A549 (cell line): ENCODE measurements around the gene CRLF3. TPM values are rescaled to one million over a fixed set of nuclear protein-coding genes. Genes with fewer than 3 reads are reported as not detected.
"Not testable (repeated sequence)": the region's sequence is repeated elsewhere in the genome, so short reads cannot be mapped to it uniquely, and the experiment has no call there.

ENCODE experiments used
- ATAC-seq, 2 experiments: fragments of 200-7000 bp in 1 of 2; fragments of >200 bp in 1 of 2; cut with Nextera tagmentation in 1 of 2; cut with Tn5 transposase in 1 of 2; 3 replicates each; pipeline versions ENCODE4 v1.8.0 to v1.9.1; 2018 to 2020; ENCODE audit warnings: mild to moderate bottlenecking in 1 of 2, moderate library complexity in 1 of 2
- CTCF ChIA-PET: fragments of 300-600 bp; sonication (Branson Sonifier 250); formaldehyde crosslinking; extraction: SDS; loops from one replicate; lab custom pipeline; 2021; ENCODE audit warnings: antibody characterized with exemption, inconsistent platforms; lab: Yijun Ruan, JAX
- POLR2A ChIA-PET: fragments of 350-600 bp; formaldehyde crosslinking; extraction: SDS; loops from one replicate; lab custom pipeline; 2021; ENCODE audit warnings: antibody characterized with exemption, inconsistent platforms; lab: Yijun Ruan, JAX
- DNase-seq, 2 experiments: peaks; one replicate each; pipeline versions ENCODE4 v3.0.0 to v3.0.0-alpha.2; 2011 to 2016; ENCODE audit warnings: low read depth in 1 of 2, low spot score in 1 of 2
- FAIRE-seq: peaks from 2 replicates; lab custom pipeline; 2011; peaks lifted over from hg19 to GRCh38; lab: Jason Lieb, UNC
- H3K27ac ChIP-seq, 2 experiments: fragments of >200 bp; sonication (Bioruptor Twin); formaldehyde crosslinking; 3 replicates each; pipeline ENCODE4 v1.5.1; 2016 to 2017
- H3K4me1 ChIP-seq: fragments of >200 bp; sonication (Bioruptor Twin); formaldehyde crosslinking; 3 replicates; pipeline ENCODE4 v1.6.1; 2016
- H3K4me2 ChIP-seq: fragments of >200 bp; sonication (Bioruptor Twin); formaldehyde crosslinking; 3 replicates; pipeline ENCODE4 v1.6.1; 2016
- H3K4me3 ChIP-seq: fragments of >200 bp; sonication (Bioruptor Twin); formaldehyde crosslinking; 3 replicates; pipeline ENCODE4 v1.5.1; 2016
- H3K9me3 ChIP-seq: fragments of >200 bp; sonication (Bioruptor Twin); formaldehyde crosslinking; 3 replicates; pipeline ENCODE4 v1.6.1; 2016
- CEBPB ChIP-seq, 2 experiments: fragments of >200 bp in 1 of 2; sonication (Bioruptor Twin) in 1 of 2; formaldehyde crosslinking in 1 of 2; IDR thresholded peaks; 2 replicates each; pipeline ENCODE4 v1.6.1; 2012 to 2016
- RFX5 ChIP-seq: fragments of 450-650 bp; IDR thresholded peaks from 2 replicates; pipeline ENCODE4 v1.7.1; 2014; ENCODE audit warnings: antibody characterized with exemption, mild to moderate bottlenecking, moderate library complexity
- WGBS: methylation state at CpG from one replicate; pipeline ENCODE4 v1.1.6; 2017; ENCODE audit errors: missing lambda C conversion rate; 5-methylcytosine and 5-hydroxymethylcytosine counted together
- polyA plus RNA-seq, 4 experiments: library from polyadenylated mRNA; depleted of rRNA in 3 of 4; stranded (reverse); fragments of >200 nt; fragmentation: RNase III in 1 of 4; extraction: RNeasy Plus Mini Kit Qiagen cat#74134 plus additional on column Dnase treatment in 1 of 4; gene quantifications; 2 replicates in 3 of 4; 3 replicates in 1 of 4; pipeline ENCODE4 v1.2.3, GENCODE V29; 2011 to 2017
- TF ChIP-seq, protein P1 (sequence below): IDR thresholded peaks from 2 replicates; pipeline ENCODE4 v1.6.1; 2012

The CRLF3 gene
- polyA plus RNA-seq, 2 of the 4 experiments (the other 2 are of a cell fraction): 17.4 to 31.0 TPM

DNA sequence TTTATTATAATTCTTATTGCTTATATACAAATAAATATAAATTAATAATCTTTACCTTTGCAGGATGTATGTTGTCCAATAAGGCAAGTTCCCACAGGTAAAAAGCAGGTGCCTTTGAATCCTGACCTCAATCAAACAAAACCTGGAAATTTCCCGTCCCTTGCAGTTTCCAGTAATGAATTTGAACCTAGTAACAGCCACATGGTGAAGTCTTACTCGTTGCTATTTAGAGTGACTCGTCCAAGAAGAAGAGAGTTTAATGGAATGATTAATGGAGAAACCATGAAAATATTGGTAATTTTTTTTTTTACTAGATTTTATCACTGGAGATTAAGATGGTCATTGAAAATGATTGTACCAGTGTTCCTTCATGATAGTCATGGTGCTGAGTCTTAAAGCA is 55.7 kb downstream of the CRLF3 start:
- WGBS: 45% methylated on average over 3 of the region's 3 CpGs
- ATAC-seq, H3K4me3 ChIP-seq, POLR2A ChIA-PET, H3K27ac ChIP-seq, DNase-seq, H3K9me3 ChIP-seq, H3K4me2 ChIP-seq, CTCF ChIA-PET, H3K4me1 ChIP-seq: not testable (repeated sequence)
- 0 out of 2 replicates have a peak, but pooled peaks have one; percentile 20 for TF ChIP-seq RFX5
- peak; percentile 7 for FAIRE-seq

DNA sequence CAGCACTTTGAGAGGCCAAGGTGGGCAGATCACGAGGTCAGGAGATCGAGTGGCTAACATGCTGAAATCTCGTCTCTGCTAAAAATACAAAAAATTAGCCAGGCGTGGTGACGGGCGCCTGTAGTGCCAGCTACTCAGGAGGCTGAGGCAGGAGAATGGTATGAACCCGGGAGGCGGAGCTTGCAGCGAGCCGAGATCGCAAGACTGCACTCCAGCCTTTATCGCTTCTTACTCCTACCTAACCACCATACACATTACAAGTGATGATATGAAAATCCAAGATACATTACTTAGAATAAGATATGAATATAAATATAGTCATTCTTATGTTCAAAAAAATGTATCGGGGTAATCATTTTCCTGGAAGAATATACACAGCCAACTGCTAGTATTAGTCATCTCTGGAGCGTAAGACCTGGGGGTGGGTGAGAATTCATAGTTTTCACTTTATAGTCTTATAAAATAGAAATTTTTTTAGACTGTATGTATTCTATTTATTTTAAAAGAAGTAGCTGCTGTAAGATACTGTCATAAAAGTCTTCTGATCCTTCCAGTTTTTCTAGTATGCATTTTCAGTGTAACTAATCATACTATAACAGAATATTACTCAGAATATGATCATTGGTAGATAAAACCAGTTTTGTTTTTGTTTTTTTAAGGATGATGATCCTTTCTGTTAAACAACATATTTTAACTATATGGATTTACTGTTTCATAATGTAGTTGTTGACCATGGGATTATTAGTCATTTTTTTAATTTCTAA is 56.7 kb downstream of the CRLF3 start:
- DNase-seq: not testable (repeated sequence)
- FAIRE-seq: peak; percentile 77

DNA sequence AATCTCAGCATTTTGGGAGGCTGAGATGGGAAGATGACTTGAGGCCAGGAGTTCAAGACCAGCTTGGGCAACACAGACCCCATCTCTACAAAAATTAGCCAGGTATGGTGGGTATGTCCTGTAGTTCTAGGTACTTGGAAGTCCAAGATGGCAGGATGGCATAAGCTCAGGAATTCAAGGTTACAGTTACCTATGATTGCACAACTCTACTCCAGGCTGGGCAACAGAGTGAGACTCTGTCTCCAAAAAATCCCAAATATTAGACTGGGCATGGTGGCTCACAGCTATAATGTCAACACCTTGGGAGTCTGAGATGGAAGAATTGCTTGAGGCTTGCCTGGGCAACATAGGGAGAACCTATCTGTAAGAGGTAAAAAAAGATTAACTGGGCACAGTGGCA is 63.4 kb downstream of the CRLF3 start:
- no peak for ATAC-seq
- TF ChIP-seq, protein P1, sequence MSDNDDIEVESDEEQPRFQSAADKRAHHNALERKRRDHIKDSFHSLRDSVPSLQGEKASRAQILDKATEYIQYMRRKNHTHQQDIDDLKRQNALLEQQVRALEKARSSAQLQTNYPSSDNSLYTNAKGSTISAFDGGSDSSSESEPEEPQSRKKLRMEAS: no peak
- peak in 1 of 2 experiments; percentile 67; a peak in 2 of 4 replicates for TF ChIP-seq CEBPB (IDR thresholded peaks at IDR 0.05)
- TF ChIP-seq, all 56 proteins: peak for 1
- H3K27ac ChIP-seq: no peak overlapping the region
- no peak overlapping the region for H3K4me2 ChIP-seq
- ChIA-PET POLR2A (no interaction called here), CTCF (interaction anchor here (1.4 kb wide), 1 partner anchor 11 kb away, joined by 3 read pairs; no protein-coding TSS in a partner anchor)
- DNase-seq: no peak
- H3K9me3 ChIP-seq: no peaks in the 10 kb centered on the region
- H3K4me3 ChIP-seq: no peak overlapping the region
- no peak for FAIRE-seq
- H3K4me1 ChIP-seq: no peaks in the 10 kb centered on the region

More for the DNA sequence above, 56.7 kb downstream of the CRLF3 start:
- H3K4me2 ChIP-seq, H3K27ac ChIP-seq, H3K9me3 ChIP-seq, ATAC-seq, POLR2A ChIA-PET, H3K4me3 ChIP-seq, CTCF ChIA-PET, H3K4me1 ChIP-seq: not testable (repeated sequence)
- WGBS: 89% methylated on average over 14 of the region's 14 CpGs

DNA sequence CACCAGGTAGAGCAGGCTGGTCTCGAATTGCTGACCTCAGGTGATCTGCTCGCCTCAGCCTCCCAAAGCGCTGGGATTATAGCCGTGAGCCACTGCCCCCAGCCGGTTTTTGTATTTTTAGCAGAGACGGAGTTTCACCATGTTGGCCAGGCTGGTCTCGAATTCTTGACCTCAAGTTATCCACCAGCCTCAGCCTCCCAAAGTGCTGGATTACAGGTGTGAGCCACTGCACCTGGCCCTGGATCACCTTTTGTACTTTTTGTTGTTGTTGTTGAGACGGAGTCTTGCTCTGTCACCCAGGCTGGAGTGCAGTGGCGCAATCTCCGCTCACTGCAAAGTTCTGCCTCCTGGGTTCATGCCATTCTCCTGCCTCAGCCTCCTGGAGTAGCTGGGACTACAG is 71.2 kb downstream of the CRLF3 start:
- ATAC-seq, H3K4me3 ChIP-seq, H3K9me3 ChIP-seq, H3K4me2 ChIP-seq, POLR2A ChIA-PET, H3K4me1 ChIP-seq, H3K27ac ChIP-seq, CTCF ChIA-PET, DNase-seq, FAIRE-seq: not testable (repeated sequence)
- 92% methylated on average over 10 of the region's 10 CpGs for WGBS

DNA sequence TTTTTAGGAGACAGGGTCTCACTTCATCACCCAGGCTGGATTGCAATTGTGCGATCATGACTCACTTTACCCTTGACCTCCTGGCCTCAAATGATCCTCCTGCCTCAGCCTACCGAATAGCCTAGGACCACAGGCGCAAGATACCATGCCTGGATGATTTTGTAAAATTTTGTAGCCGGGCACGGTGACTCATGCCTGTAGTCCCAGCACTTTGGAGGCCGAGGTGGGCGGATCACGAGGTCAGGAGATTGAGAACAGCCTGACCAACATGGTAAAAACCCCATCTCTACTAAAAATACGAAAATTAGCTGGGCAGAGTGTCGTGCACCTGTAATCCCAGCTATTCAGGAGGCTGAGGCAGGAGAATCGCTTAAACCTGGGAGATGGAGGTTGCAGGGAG is 73.5 kb downstream of the CRLF3 start:
- H3K27ac ChIP-seq, H3K4me3 ChIP-seq, H3K4me2 ChIP-seq, H3K9me3 ChIP-seq, ATAC-seq, POLR2A ChIA-PET, DNase-seq, H3K4me1 ChIP-seq, FAIRE-seq: not testable (repeated sequence)
- WGBS: 95% methylated on average over 11 of the region's 11 CpGs
- CTCF ChIA-PET: interaction anchor here (1.1 kb wide), 1 partner anchor 10 kb away, joined by 3 read pairs; no protein-coding TSS in a partner anchor

DNA sequence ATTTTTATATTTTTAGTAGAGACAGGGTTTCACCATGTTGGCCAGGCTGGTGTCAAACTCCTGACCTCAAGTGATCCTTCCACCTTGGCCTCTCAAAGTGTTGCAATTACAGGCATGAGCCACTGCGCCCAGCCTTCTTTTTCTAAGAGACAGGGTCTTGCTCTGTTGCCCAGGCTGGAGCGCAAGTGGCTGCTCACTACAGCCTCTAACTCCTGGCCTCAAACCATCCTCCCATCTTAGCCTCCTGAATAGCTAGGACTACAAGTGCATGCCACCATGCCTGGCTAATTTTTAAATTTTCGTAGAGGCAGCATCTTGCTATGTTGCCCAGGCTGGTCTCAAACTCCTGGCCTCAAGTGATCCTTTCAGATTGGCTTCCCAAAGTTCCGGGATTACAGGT is 76.9 kb downstream of the CRLF3 start:
- not testable (repeated sequence) for H3K27ac ChIP-seq
- CTCF ChIA-PET: interaction anchor here (0.6 to 0.9 kb wide), 2 partner anchors 17 to 18 kb away, joined by 3 read pairs; no protein-coding TSS in a partner anchor

DNA sequence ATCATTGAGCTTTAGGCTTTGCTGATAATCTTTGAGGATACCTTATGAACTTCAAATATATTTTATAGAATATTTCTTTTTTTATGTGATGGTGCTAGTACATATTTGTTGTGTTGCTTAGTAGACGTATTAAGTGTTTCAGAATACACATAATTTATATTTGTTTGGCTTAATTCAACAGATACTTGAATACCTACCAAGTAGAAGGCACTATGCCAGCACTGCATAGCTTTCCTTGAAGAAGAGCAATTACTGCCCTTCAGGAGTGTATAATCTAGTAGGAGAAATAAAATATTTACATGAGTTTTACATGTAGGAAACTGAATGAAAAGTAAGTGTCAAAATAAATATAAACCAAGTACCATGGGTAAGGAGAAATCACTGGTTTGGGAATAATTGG is 81.8 kb downstream of the CRLF3 start:
- H3K9me3 ChIP-seq, H3K4me3 ChIP-seq, FAIRE-seq, CTCF ChIA-PET, ATAC-seq, H3K4me1 ChIP-seq, DNase-seq, H3K27ac ChIP-seq, H3K4me2 ChIP-seq, POLR2A ChIA-PET: not testable (repeated sequence)
- 53% methylated on average over 1 of the region's 1 CpG for WGBS

More for the DNA sequence above, 76.9 kb downstream of the CRLF3 start:
- H3K4me1 ChIP-seq, H3K4me2 ChIP-seq, DNase-seq, POLR2A ChIA-PET, H3K4me3 ChIP-seq, ATAC-seq, H3K9me3 ChIP-seq, FAIRE-seq: not testable (repeated sequence)
- 95% methylated on average over 4 of the region's 4 CpGs for WGBS

DNA sequence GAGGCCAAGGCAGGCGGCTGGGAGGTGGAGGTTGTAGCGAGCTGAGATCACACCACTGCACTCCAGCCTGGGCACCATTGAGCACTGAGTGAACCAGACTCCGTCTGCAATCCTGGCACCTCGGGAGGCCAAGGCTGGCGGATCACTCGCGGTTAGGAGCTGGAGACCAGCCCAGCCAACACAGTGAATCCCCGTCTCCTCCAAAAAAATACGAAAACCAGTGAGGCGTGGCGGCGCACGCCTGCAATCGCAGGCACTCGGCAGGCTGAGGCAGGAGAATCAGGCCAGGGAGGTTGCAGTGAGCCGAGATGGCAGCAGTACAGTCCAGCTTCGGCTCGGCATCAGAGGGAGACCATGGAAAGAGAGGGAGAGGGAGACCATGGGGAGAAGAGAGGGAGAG is 88.1 kb downstream of the CRLF3 start:
- H3K4me2 ChIP-seq, DNase-seq, H3K9me3 ChIP-seq, H3K27ac ChIP-seq, FAIRE-seq, ATAC-seq, H3K4me3 ChIP-seq, POLR2A ChIA-PET: not testable (repeated sequence)
- CTCF ChIA-PET: interaction anchor here (1.8 kb wide), 1 partner anchor 18 kb away, joined by 4 read pairs; no protein-coding TSS in a partner anchor
- peaks cover 18% of the 10 kb centered on the region; the same call in 2 of the 3 replicates for H3K4me1 ChIP-seq
- WGBS: 87% methylated on average over 18 of the region's 18 CpGs

DNA sequence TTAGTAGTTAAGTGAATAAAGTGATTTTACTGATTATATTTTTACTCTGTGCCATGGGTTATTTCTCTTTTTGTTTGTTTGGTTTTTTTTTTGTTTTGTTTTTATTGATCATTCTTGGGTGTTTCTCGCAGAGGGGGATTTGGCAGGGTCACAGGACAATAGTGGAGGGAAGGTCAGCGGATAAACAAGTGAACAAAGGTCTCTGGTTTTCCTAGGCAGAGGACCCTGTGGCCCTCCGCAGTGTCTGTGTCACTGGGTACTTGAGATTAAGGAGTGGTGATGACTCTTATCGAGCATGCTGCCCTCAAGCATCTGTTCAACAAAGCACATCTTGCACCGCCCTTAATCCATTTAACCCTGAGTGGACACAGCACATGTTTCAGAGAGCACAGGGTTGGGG is 88.8 kb downstream of the CRLF3 start:
- POLR2A ChIA-PET, CTCF ChIA-PET, H3K4me3 ChIP-seq, H3K9me3 ChIP-seq, FAIRE-seq, DNase-seq, H3K27ac ChIP-seq, H3K4me2 ChIP-seq, ATAC-seq: not testable (repeated sequence)
- H3K4me1 ChIP-seq: peaks cover 18% of the 10 kb centered on the region; the same call in 2 of the 3 replicates
- WGBS: 80% methylated on average over 5 of the region's 5 CpGs

DNA sequence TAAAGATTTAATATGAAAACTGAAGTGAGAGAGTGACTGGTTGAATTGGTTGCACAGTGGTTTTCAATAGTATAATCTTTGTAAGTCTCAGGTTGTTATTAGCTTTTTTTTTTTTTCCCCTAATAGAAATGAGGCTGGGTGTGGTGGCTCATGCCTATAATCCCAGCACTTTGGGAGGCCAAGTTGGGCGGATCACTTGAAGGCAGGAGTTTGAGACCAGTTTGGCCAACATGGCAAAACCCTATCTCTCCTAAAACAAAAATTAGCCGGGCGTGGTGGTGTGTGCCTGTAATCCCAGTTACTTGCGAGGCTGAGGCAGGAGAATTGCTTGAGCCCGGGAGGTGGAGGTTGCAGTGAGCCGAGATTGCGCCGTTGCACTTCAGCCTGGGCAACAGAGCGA is 89.3 kb downstream of the CRLF3 start:
- ATAC-seq, DNase-seq, H3K4me2 ChIP-seq, H3K27ac ChIP-seq, H3K9me3 ChIP-seq, POLR2A ChIA-PET, CTCF ChIA-PET, FAIRE-seq, H3K4me3 ChIP-seq: not testable (repeated sequence)
- H3K4me1 ChIP-seq: peaks cover 18% of the 10 kb centered on the region; the same call in 2 of the 3 replicates
- WGBS: 91% methylated on average over 9 of the region's 9 CpGs
